Erythroblast (primary cell): ENCODE measurements around the gene CHRM5.
"Not testable (repeated sequence)": the region's sequence is repeated elsewhere in the genome, so short reads cannot be mapped to it uniquely, and the experiment has no call there.

Experiments used
- DNase-seq, 2 experiments: peaks; one replicate each; lab custom pipeline; 2025; lab: John Stamatoyannopoulos, UW
- GATA1 ChIP-seq: IDR thresholded peaks from 2 replicates; pipeline ENCODE4 v1.6.1; 2011; ENCODE audit warnings: low read depth, mild to moderate bottlenecking, control low read depth, low read length, moderate library complexity
- POLR2A ChIP-seq: IDR thresholded peaks from 2 replicates; pipeline ENCODE4 v1.6.1; 2011; ENCODE audit warnings: mild to moderate bottlenecking, low read length

Gene CHRM5

GRCh38 chr15:34011481-34011880 is 43.2 kb downstream of the CHRM5 start:
- TF ChIP-seq GATA1 (no peak), POLR2A (no peak)

GRCh38 chr15:34012461-34013028 is 44.2 kb downstream of the CHRM5 start:
- no peak for DNase-seq
- TF ChIP-seq GATA1 (no peak), POLR2A (no peak)

More at GRCh38 chr15:34011481-34011880, 43.2 kb downstream of the CHRM5 start:
- no peak for DNase-seq

- TF ChIP-seq GATA1 (no peak), POLR2A (no peak)
- DNase-seq: no peak
These were observed 45.4 kb downstream of the CHRM5 start for GRCh38 chr15:34013746-34014145.

GRCh38 chr15:34014556-34014955 is 46.3 kb downstream of the CHRM5 start:
- TF ChIP-seq POLR2A: no peak
- TF ChIP-seq GATA1: no peak

DNA sequence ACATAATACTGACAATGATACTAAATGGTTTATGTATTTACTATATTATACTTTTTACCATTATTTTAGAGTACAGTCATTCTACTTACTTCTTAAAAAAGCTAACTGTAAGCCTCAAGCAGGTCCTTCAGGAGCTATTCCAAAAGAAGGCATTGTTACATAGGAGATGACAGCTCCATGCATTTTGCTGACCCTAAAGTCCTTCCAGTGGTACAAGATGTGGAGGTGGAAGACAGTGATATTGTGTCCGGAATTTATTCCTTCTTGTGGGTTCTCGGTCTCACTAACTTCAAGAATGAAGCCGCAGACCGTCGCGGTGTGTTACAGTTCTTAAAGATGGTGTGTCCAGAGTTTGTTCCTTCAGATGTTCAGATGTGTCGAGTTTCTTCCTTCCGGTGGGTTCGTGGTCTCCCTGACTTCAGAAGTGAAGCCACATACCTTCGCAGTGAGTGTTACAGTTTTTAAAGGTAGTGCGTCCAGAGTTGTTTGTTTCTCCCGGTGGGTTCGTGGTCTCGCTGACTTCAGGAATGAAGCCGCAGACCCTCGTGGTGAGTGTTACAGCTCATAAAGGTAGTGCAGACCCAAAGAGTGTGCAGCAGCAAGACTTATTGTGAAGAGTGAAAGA is 49.8 kb downstream of the CHRM5 start:
- DNase-seq: no peak
- no peak for TF ChIP-seq POLR2A
- no peak for TF ChIP-seq GATA1

More at GRCh38 chr15:34014556-34014955, 46.3 kb downstream of the CHRM5 start:
- no peak for DNase-seq

GRCh38 chr15:34018738-34019137 is 50.4 kb downstream of the CHRM5 start:
- DNase-seq: not testable (repeated sequence)

GRCh38 chr15:34019369-34019990 is 51.2 kb downstream of the CHRM5 start:
- no peak for DNase-seq
- no peak for TF ChIP-seq GATA1
- no peak for TF ChIP-seq POLR2A

- no peak for DNase-seq
- TF ChIP-seq POLR2A (no peak), GATA1 (no peak)
These were observed 55.6 kb downstream of the CHRM5 start for GRCh38 chr15:34023907-34024306.

- DNase-seq: no peak
- no peak for TF ChIP-seq GATA1
- no peak for TF ChIP-seq POLR2A
These were observed 57.0 kb downstream of the CHRM5 start for GRCh38 chr15:34025252-34025651.

- no peak for TF ChIP-seq POLR2A
- no peak for TF ChIP-seq GATA1
- no peak for DNase-seq
These were observed 59.3 kb downstream of the CHRM5 start for GRCh38 chr15:34027606-34028005.

- DNase-seq: no peak
- TF ChIP-seq POLR2A (no peak), GATA1 (no peak)
These were observed 63.9 kb downstream of the CHRM5 start for GRCh38 chr15:34031987-34032760.

DNA sequence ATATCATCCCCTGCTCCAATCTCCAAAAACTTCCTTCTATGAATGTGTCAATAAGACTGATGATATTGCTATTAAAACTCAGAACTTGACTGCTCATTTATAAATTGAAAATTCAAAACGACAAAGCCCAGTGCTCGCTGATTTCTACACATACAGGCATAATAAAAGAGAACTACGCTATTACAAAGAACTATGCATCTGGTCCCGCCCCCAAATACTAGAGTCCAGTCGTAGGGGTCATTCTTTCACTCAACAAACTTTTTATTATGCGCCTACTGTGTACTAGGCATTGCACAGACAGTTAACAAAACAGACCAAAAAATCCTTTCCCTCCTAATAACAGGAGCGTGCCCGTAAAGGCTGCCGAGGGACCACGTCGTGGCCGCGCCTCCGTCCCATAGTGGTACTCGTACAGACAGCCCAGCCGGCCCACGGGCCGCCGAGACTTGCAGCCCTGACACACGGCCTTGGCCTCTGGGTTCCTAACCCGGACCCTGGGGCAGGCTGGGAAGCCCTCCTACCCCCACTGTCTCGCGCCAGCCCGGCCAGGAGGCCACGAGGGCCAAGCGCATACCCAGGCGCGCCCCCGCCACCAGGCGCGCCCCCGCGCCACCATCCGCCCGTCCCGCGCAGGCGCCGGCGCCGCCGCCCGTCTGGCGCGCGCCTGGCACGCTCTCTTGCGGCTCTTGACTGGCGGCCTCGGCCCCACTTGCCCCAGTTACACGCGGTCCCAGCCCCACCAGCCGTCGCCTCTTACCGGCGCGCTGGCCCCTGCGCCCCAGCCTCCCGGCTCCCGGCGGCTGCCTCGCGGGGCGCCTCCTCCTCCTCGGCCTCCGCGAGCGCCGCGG is 70.0 kb downstream of the CHRM5 start:
- peak; percentile 87 to 88 for DNase-seq
- TF ChIP-seq GATA1 (no peak), POLR2A (peak; percentile 86)

GRCh38 chr15:34038871-34039789 is 70.8 kb downstream of the CHRM5 start, which contains the start of gene AVEN:
Gene AVEN, minus strand, starts transcription at chr15:34039204. Its CDS starts 158 bp downstream, at chr15:34039046.
- peak; percentile 80 to 83 for DNase-seq
- no peak for TF ChIP-seq GATA1
- peak; percentile 46 for TF ChIP-seq POLR2A

GRCh38 chr15:34039790-34040113 is 71.5 kb downstream of the CHRM5 start:
- TF ChIP-seq GATA1: no peak
- no peak for TF ChIP-seq POLR2A
- peak in 1 of 2 experiments; percentile 41 for DNase-seq
